Kasumi-1 (cell line): ENCODE measurements around the gene ATP5F1D.
"Not testable (repeated sequence)": the region's sequence is repeated elsewhere in the genome, so short reads cannot be mapped to it uniquely, and the experiment has no call there.

ENCODE experiments used
- DNase-seq, 2 experiments: peaks; one replicate each; lab custom pipeline; 2025; lab: John Stamatoyannopoulos, UW

The ATP5F1D gene

DNA sequence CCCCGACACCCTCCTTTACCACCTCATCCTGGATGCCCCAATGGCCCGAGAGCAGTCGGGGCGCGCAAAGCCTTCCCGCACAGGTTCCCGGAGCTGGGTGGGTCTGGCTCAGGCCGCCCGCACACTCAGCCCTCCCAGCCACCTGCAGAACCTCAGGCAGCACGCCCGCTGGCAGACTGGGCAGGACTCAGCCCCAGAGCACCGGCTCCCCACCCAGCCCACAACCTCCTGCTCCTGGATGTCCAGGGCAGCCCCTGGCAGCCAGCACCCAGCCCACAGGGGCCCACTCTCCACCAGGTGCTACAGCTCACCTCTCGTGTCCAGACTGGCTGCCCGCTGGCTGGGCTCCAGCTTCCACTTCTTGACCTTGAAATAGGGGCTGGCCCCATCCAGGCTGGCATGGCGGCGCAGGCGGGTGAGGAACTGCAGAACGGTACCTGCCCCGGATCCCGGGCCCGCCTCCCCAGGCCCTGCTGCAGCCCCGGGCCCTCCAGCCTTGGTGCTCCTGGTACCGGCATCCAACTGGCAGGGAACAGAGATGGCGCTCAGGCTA is 8.4 kb upstream of the ATP5F1D start:
- DNase-seq, result no peak

DNA sequence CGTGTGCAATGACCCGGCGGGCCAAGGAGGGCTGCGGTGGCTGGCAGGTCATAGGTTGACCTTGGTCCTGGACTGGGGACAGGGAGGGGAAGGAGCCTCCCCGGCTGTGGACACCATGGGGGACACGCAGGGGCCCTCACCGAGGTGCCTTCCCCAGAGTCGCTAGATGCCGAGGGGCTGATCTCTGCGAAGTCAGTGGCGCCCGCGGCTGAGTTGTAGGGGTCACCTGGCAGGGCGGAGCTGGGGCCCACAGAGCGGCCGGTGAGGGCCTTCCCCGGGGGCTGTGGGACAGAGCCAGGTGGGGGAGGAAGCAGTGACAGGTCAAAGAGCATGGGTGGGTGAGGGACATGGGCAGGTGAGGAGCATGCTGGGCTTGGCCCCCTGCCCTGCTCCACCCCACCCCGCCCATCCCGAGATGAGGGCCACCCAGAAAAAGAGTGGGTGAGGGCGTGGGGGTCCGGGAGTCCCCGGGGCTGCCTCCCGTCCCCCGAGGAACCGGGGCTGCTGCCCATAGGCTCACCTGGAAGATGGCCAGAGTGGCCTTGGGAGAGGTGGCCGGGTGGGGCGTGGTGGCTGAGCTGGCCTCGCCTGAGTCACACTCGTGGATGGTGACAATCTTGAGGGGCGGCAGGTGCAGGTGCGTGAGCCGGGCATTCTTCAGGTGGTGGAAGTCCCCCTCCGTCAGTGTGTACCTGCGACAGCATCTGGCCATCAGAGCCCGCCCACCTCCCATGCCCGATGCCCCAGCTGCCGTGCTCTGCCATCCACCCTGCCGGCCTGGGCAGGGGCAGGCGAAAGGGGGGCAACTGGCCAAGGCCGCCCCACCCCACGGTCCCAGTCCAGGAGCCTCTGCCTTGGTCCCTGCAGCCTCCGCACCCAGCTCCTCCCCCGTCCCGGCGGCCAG is 7.2 kb upstream of the ATP5F1D start:
- no peak for DNase-seq

DNA sequence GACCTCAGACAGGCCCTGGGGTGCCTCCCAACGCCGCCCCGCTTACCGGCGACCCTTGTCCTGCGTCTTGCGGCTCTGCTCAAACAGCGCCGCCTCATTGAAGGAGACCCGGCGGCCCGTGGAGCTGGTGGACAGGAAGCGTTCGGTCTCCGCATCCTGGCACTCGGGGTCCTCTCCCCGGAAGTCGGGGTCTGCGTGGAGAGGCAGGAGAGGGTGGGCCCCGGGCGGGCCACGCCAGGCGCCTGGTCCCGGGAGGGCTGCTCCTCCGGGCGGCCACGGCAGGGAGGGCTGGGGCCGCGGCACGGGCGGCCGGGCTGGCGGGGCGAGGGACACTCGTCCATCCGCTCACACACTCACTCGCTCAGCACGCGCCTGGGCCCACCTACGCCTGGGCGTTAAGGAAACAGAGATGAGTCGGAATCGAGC is 6.6 kb upstream of the ATP5F1D start:
- no peak for DNase-seq

- no peak for DNase-seq
Measured at GRCh38 chr19:1235625-1236538, 5.7 kb upstream of the ATP5F1D start.

GRCh38 chr19:1236576-1236975 is 5.0 kb upstream of the ATP5F1D start:
- DNase-seq, result no peak

DNA sequence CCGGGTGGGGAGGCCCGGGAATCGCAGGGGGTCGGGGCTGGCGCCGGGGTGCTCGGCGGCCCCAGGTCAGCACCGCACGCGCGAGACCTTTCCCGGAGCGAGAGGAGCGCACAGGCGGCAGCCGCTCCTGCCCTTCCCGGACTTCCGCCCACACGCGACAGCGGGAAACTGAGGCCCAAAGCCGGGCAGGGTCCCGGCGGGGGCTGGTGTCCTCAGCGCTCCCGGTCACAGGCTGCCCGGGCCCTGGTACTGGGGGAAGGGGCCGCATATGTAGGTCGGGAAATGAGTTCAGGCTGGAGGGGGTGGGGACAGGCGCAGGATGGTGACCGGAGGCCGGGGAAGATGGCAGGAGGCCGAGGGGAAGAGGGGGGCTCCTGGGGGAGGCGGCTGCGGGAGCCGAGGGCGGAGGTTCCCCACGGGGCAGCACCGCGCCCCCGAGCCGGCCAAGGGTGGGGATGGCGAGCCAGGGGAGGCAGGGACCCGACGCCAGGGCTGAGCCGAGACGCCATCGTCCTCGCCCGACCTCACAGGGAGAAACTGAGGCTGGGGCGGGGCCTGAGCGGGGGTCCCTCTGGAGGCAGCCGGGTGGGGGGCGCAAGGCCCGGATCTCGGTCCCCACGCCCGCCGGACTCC is 4.4 kb upstream of the ATP5F1D start:
- no peak for DNase-seq

DNA sequence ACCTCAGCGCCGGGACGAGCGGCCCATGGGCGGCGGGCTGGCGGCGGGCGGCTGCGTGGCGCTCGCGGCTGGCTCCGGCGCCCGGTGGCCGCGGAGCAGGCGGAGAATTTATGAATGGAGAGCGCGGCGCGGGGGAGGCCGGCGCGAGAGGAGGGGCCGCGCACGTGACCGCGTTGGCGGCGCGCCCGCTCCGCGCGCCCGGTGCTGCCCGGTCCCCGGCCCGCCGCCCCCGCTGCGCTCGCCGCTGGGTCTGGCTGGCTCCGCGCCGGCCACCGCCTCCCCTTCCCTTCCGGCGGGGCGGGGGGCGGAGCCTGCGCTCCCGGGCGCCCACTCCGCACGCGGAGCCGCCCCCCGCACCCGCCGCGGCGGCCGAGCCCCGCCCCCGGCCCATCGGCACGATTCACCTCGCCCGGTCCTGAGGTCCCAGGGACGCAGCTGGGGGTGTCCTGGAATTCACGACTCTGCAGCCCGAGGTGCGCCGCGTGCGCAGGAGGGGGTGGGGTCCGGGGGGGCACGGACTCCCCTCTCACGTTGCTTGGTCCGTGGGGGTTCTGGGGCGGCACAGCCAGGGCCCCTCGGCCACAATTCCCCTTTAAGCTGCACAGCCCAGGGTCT is 3.7 kb upstream of the ATP5F1D start, which contains the start of gene CBARP:
CBARP (minus strand) TSS at position 252 of the 615 bp plus-strand sequence. CDS start 1,905 bp downstream, outside the sequence.
- no peak for DNase-seq

DNA sequence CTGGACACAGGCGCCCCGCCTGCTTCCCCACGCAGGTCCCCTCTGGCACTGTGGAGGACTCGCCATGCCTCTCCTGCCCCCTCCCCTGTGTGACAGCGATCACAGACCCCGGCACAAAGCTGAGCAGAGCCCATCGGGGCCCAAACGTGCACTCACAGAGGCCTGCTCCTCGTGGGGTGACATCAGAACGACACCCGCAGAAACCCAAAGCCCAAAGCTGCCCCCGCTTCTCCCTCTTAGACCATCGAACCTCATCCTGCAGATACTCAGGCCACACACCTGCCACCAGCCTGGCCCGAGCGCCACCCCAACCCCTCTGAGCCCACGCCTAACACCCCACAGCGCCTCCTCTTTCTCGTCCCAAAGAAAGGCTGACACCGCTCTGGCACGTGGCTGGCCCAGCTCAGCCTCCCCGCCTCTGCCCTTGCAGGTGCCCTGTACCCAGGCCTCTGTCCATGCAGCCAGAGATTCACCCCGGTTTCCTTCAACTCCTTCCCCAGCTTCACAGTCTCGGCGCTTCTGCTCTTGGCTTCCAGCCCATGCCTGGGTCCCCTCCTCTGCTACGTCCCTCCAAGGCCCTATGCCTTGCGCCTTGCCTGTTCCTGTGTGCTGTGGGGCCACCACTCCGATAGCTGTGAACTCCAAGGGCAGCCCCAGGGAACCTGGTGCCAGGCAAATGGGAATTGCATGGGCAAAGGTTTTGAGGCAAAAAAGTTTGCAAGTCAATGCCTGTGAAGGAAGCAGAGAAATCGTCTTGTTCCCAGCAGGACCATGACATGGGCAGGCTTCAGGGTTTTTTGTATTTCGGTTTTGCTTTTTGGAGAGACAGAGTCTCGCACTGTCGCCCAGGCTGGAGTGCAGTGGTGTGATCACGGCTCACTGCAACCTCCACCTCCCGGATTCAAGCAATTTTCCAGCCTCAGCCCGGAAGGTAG is 2.9 kb upstream of the ATP5F1D start:
- no peak for DNase-seq

GRCh38 chr19:1239420-1239795 is 2.1 kb upstream of the ATP5F1D start:
- no peak for DNase-seq

DNA sequence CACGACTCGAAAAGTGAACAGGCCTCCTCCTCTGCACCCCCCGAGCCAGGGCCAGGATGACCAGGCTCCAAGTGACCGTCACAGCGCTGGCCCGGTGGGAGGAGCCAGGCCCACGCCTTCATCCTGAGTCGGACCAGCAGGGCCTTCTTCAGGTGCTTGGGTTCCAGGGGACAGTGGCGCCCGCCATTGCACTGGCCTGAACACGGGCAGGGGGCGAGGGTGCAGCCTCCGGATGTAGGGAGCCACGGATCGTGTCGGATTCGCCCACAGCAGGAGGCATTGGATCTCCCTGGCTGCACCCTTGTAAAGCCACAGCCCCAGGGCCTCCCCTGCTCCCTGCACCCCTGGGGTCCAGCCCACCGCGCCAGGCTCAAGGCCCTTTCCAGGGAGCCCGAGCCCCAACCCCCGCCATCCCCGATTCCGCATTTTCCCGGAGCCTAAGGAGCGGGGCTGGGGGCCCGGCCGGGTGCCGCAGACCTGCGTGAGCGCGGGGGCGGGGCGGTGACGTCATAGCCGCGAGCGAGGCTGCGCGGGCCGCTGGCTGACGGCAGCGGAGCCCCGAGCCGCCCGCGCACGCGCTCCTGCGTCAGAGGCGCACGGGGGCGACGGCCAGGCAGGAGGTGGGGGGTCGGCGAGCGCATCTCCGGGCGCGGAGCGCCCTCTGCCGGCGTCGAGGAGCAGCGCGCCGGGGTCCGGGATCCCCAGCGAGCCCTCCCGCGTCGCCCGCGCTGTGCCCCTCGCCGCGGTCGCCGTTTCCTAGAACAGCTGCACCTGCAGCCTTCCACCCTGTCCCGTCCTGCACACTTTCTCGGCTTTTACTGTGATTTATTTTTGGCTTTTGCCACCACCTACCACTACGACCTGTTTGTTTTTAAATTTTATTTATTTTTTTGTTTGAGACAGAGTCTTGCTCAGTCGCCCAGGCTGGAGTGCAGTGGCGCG is 1.5 kb upstream of the ATP5F1D start:
- peak; percentile 71 to 84 for DNase-seq

- DNase-seq, result no peak
Measured at GRCh38 chr19:1240925-1241324, 626 bp upstream of the ATP5F1D start.

- DNase-seq, result peak; percentile 82 to 83
Measured at GRCh38 chr19:1243768-1244692, 2.5 kb downstream of the ATP5F1D start.

DNA sequence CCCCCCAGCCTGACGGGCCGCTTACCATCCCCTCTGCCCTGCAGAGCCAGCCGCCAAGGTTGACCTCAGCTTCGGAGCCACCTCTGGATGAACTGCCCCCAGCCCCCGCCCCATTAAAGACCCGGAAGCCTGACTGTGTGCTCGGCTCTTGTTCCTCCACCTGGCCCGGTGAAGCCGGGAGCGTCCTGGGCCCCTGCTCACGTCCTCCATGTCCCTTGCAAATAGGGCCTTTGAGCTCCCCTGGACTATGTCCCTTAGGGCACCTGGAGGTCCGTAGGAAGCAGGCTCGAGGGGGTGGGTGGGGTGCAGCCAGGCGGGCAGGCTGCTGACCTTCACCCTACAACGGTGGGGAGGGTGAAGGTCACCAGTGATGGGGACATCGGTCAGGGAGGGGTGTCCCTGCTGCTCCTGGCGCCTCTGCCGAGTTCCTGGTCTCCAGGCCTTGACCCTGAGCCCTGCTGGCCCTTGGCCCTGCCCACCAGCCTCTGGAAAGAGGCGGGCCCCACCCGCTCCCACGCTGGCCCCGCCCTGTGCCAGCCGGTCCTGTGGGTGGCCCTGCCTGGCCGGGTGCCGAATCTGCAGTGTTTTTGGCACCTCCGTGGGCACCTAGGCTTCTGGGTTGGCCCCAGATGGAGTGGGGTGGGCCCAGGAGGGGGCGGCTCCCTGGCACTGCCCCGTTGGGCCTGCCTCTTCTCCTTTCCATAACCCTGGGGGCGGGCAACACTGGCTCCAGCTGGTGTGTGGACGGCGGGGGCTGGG is 3.3 kb downstream of the ATP5F1D start:
- no peak for DNase-seq

- no peak for DNase-seq
Measured at GRCh38 chr19:1245494-1246264, 4.1 kb downstream of the ATP5F1D start.

DNA sequence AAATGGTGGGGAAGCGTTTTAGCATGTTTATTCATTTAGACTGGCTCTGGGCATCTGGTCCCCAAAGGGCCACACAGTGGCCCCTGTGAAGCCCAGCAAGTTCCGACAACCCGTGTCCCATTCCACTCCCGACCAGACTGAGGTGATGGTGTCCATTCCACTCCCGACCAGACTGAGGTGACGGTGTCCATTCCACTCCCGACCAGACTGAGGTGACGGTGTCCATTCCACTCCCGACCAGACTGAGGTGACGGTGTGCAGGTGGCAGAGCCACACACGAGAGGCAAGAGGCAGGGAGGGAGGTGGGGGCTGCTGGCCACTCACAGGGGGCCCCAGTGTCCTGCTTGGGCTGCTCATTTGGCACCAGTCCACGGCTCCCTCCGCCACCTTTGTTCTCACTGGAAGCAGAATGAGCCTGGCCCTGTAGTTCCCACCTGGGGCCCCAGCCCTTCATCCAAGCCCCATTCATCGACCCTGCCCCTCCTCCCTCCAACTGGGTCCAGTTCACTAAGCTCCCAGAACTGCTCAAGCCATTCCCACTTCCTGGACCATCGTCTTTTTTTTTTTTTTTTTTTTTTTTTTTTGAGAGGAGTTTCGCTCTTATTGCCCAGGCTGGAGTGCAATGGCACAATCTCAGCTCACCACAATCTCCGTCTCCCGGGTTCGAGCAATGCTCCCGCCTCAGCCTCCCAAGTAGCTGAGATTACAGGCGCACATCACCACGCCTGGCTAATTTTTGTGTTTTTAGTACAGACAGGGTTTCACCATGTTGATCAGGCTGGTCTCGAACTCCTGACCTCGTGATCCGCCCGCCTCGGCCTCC is 4.9 kb downstream of the ATP5F1D start:
- not testable (repeated sequence) for DNase-seq

- no peak for DNase-seq
Measured at GRCh38 chr19:1247748-1248138, 6.2 kb downstream of the ATP5F1D start.
